IMR-90 (cell line): ENCODE data around the gene ABCA4. TPM values are rescaled to one million over a fixed set of nuclear protein-coding genes. Genes with fewer than 3 reads are reported as not detected.
A peak's percentile ranks its signal among the peaks of the same experiment; 100 is the strongest.

Source experiments
- ATAC-seq: fragments of 200-7000 bp; cut with Tn5 transposase; 2 replicates; pipeline ENCODE4 v1.9.1; 2020; ENCODE audit warnings: low read depth, mild to moderate bottlenecking, moderate library complexity
- BruUV-seq: library from RNA; stranded (reverse); fragments of 400-500 nt; replicated peaks from 2 replicates; lab custom pipeline; 2021; lab: Mats Ljungman, UMichigan
- CTCF ChIA-PET: fragments of 300-600 bp; formaldehyde crosslinking; extraction: SDS; loops from one replicate; lab custom pipeline; 2021; ENCODE audit warnings: antibody characterized with exemption; lab: Yijun Ruan, JAX
- POLR2A ChIA-PET: fragments of 300-600 bp; sonication (Branson Sonifier 250); formaldehyde crosslinking; loops from one replicate; lab custom pipeline; 2022; ENCODE audit warnings: antibody characterized with exemption; ENCODE audit not compliant: unreplicated experiment; lab: Charles Lee
- DNase-seq: peaks from one replicate; pipeline ENCODE4 v3.0.0; 2013
- H2AFZ ChIP-seq: replicated peaks from 2 replicates; pipeline ENCODE3; 2013; ENCODE audit warnings: low read length, mild to moderate bottlenecking; ENCODE audit not compliant: poor library complexity
- H2AK5ac ChIP-seq: 2 replicates; pipeline ENCODE4 v1.6.1; 2013; ENCODE audit warnings: low read depth, low read length, inconsistent platforms
- H2AK9ac ChIP-seq: replicated peaks from 2 replicates; pipeline ENCODE3; 2013; ENCODE audit warnings: mild to moderate bottlenecking, low read depth, low read length, moderate library complexity; ENCODE audit not compliant: poor library complexity
- H2BK120ac ChIP-seq: 2 replicates; pipeline ENCODE4 v1.6.1; 2013; ENCODE audit warnings: low read depth, low read length, inconsistent platforms
- H2BK15ac ChIP-seq: 3 replicates; pipeline ENCODE4 v1.6.1; 2013; ENCODE audit warnings: low read depth, low read length, inconsistent platforms
- H2BK20ac ChIP-seq: 2 replicates; pipeline ENCODE4 v1.6.1; 2013; ENCODE audit warnings: low read depth, mild to moderate bottlenecking, inconsistent platforms, low read length, moderate library complexity
- H2BK5ac ChIP-seq: 2 replicates; pipeline ENCODE4 v1.6.1; 2013; ENCODE audit warnings: mild to moderate bottlenecking, low read depth, low read length, inconsistent platforms; ENCODE audit not compliant: poor library complexity, severe bottlenecking
- H3K14ac ChIP-seq: replicated peaks from 2 replicates; pipeline ENCODE4 v1.6.1; 2013; ENCODE audit warnings: low read depth, low read length, inconsistent platforms
- H3K18ac ChIP-seq: 2 replicates; pipeline ENCODE4 v1.6.1; 2013; ENCODE audit warnings: low read depth, low read length, control low read depth
- H3K23ac ChIP-seq: 2 replicates; pipeline ENCODE4 v1.6.1; 2013; ENCODE audit warnings: low read depth, low read length, inconsistent platforms
- H3K27ac ChIP-seq: 2 replicates; pipeline ENCODE4 v1.5.1; 2013; ENCODE audit warnings: mild to moderate bottlenecking, control low read depth, low read length; ENCODE audit not compliant: insufficient read depth
- H3K27me3 ChIP-seq: 2 replicates; pipeline ENCODE4 v1.6.1; 2013; ENCODE audit warnings: low read length; ENCODE audit not compliant: control insufficient read depth, insufficient read depth
- H3K36me3 ChIP-seq: 2 replicates; pipeline ENCODE4 v1.6.1; 2013; ENCODE audit warnings: low read length, mixed read lengths; ENCODE audit not compliant: control insufficient read depth, insufficient read depth
- H3K4ac ChIP-seq: 2 replicates; pipeline ENCODE4 v1.6.1; 2013; ENCODE audit warnings: low read depth, low read length, inconsistent platforms
- H3K4me1 ChIP-seq: 2 replicates; pipeline ENCODE4 v1.6.1; 2013; ENCODE audit warnings: low read length, mixed read lengths; ENCODE audit not compliant: control insufficient read depth, insufficient read depth
- H3K4me2 ChIP-seq: 2 replicates; pipeline ENCODE4 v1.6.1; 2013; ENCODE audit warnings: low read depth, mild to moderate bottlenecking, control low read depth, low read length, moderate library complexity
- H3K4me3 ChIP-seq: 2 replicates; pipeline ENCODE4 v1.5.1; 2013; ENCODE audit warnings: low read depth, mild to moderate bottlenecking, control low read depth, low read length, moderate library complexity; ENCODE audit not compliant: insufficient read depth
- H3K56ac ChIP-seq: 2 replicates; pipeline ENCODE4 v1.6.1; 2013; ENCODE audit warnings: low read length, inconsistent platforms; ENCODE audit not compliant: insufficient read depth; ENCODE audit errors: extremely low read depth
- H3K79me1 ChIP-seq, 2 experiments: 2 replicates each; pipeline ENCODE4 v1.6.1; 2013; ENCODE audit warnings: low read length in 2 of 2, inconsistent platforms in 1 of 2, low read depth in 1 of 2
- H3K9ac ChIP-seq: 2 replicates; pipeline ENCODE4 v1.6.1; 2013; ENCODE audit warnings: low read depth, low read length, control low read depth
- H3K9me1 ChIP-seq: 2 replicates; pipeline ENCODE4 v1.6.1; 2013; ENCODE audit warnings: low read length, inconsistent platforms; ENCODE audit not compliant: insufficient read depth
- H3K9me3 ChIP-seq: 2 replicates; pipeline ENCODE4 v1.6.1; 2013; ENCODE audit warnings: low read length; ENCODE audit not compliant: control insufficient read depth, insufficient read depth
- H4K20me1 ChIP-seq: 2 replicates; pipeline ENCODE4 v1.6.1; 2013; ENCODE audit warnings: low read length, inconsistent platforms; ENCODE audit not compliant: insufficient read depth
- H4K5ac ChIP-seq: 2 replicates; pipeline ENCODE4 v1.6.1; 2013; ENCODE audit warnings: mild to moderate bottlenecking, low read depth, low read length, control low read depth
- H4K8ac ChIP-seq, 2 experiments: 2 replicates each; pipeline ENCODE4 v1.6.1; 2013; ENCODE audit warnings: low read depth in 2 of 2, low read length in 2 of 2, control low read depth in 1 of 2, inconsistent platforms in 1 of 2
- H4K91ac ChIP-seq: 2 replicates; pipeline ENCODE4 v1.6.1; 2013; ENCODE audit warnings: low read depth, low read length, inconsistent platforms; ENCODE audit not compliant: insufficient read depth
- BHLHE40 ChIP-seq: fragments of 150-350 bp; IDR thresholded peaks from 2 replicates; pipeline ENCODE4 v1.6.1; 2016; ENCODE audit warnings: mild to moderate bottlenecking, low read depth, low read length
- CEBPB ChIP-seq: IDR thresholded peaks from 2 replicates; pipeline ENCODE4 v1.6.1; 2012; ENCODE audit warnings: low read depth, low read length, improper control_type of control experiment
- CHD1 ChIP-seq: IDR thresholded peaks from 2 replicates; pipeline ENCODE4 v1.6.1; 2012; ENCODE audit warnings: low read depth, low read length, improper control_type of control experiment
- FOS ChIP-seq: fragments of 150-350 bp; IDR thresholded peaks from 2 replicates; pipeline ENCODE4 v1.6.1; 2016; ENCODE audit warnings: low read depth, low read length
- MAZ ChIP-seq: IDR thresholded peaks from 2 replicates; pipeline ENCODE4 v1.6.1; 2012; ENCODE audit warnings: low read depth, mild to moderate bottlenecking, low read length, improper control_type of control experiment, moderate library complexity, borderline replicate concordance
- NFE2L2 ChIP-seq: fragments of 150-350 bp; IDR thresholded peaks from 2 replicates; pipeline ENCODE4 v1.6.1; 2016; ENCODE audit warnings: low read depth, mild to moderate bottlenecking, low read length
- POLR2A ChIP-seq: IDR thresholded peaks from 2 replicates; pipeline ENCODE4 v1.6.1; 2012; ENCODE audit warnings: mild to moderate bottlenecking, low read depth, low read length
- RAD21 ChIP-seq: IDR thresholded peaks from 2 replicates; pipeline ENCODE4 v1.6.1; 2012; ENCODE audit warnings: low read length, improper control_type of control experiment
- RCOR1 ChIP-seq: IDR thresholded peaks from 2 replicates; pipeline ENCODE4 v1.6.1; 2012; ENCODE audit warnings: mild to moderate bottlenecking, low read length, improper control_type of control experiment; ENCODE audit not compliant: insufficient replicate concordance
- RFX5 ChIP-seq: IDR thresholded peaks from 2 replicates; pipeline ENCODE4 v1.8.0; 2012; ENCODE audit warnings: low read depth, mild to moderate bottlenecking, low read length, moderate library complexity
- SMC3 ChIP-seq: fragments of 150-350 bp; IDR thresholded peaks from 2 replicates; pipeline ENCODE4 v1.6.1; 2016; ENCODE audit warnings: low read depth, mild to moderate bottlenecking, antibody characterized with exemption, low read length, moderate library complexity
- WGBS, 2 experiments: methylation state at CpG; one replicate each; pipeline versions ENCODE4 v1.1.5 to v1.1.7; 2013; ENCODE audit warnings: missing lambda C conversion rate in 2 of 2; ENCODE audit not compliant: insufficient read length in 1 of 2; ENCODE audit errors: extremely low coverage in 2 of 2; 5-methylcytosine and 5-hydroxymethylcytosine counted together
- dilution Hi-C: fragments of 300-500 bp; cut with HindIII; formaldehyde crosslinking; loops from one replicate; pipeline ENCODE4 v1.14.3; 2018; ENCODE audit warnings: low sequenced_read_pairs; ENCODE audit not compliant: unreplicated experiment
- in situ Hi-C: fragments of 300-500 bp; cut with MboI; formaldehyde crosslinking; loops from 3 replicates; pipeline ENCODE4 v1.14.3; 2019; ENCODE audit warnings: low sequenced_read_pairs, inconsistent platforms, mixed read lengths
- intact Hi-C: fragments of 100-400 bp; cut with micrococcal nuclease; formaldehyde crosslinking; loops from 2 replicates; pipeline ENCODE4 v1.10.0; 2022
- polyA plus RNA-seq, 3 experiments: library from polyadenylated mRNA; depleted of rRNA; stranded (reverse); fragments of >200 nt; gene quantifications; 2 replicates each; pipeline ENCODE4 v1.2.3, GENCODE V29; 2012; ENCODE audit warnings: low replicate concordance in 1 of 3
- total RNA-seq: library from RNA; depleted of rRNA; stranded (reverse); fragments of >200 nt; gene quantifications from 2 replicates; pipeline ENCODE4 v1.2.3, GENCODE V29; 2012
- TF ChIP-seq, protein P1 (sequence below): fragments of 150-350 bp; IDR thresholded peaks from 2 replicates; pipeline ENCODE4 v1.6.1; 2017; ENCODE audit warnings: mild to moderate bottlenecking, antibody characterized with exemption, low read length, low read depth
- TF ChIP-seq, protein P2 (sequence below): conservative IDR thresholded peaks from 2 replicates; pipeline ENCODE4 v1.5.1; 2012; ENCODE audit warnings: mild to moderate bottlenecking, low read depth, low read length, improper control_type of control experiment
- TF ChIP-seq, protein P3 (sequence below): fragments of 150-350 bp; IDR thresholded peaks from 2 replicates; pipeline ENCODE4 v1.6.1; 2016; ENCODE audit warnings: low read depth, mild to moderate bottlenecking, low read length, moderate library complexity, borderline replicate concordance

ABCA4 gene
- total and polyA plus RNA-seq, 2 of the 4 experiments (the other 2 are of a cell fraction) = under 0.01 to 0.36 TPM

DNA sequence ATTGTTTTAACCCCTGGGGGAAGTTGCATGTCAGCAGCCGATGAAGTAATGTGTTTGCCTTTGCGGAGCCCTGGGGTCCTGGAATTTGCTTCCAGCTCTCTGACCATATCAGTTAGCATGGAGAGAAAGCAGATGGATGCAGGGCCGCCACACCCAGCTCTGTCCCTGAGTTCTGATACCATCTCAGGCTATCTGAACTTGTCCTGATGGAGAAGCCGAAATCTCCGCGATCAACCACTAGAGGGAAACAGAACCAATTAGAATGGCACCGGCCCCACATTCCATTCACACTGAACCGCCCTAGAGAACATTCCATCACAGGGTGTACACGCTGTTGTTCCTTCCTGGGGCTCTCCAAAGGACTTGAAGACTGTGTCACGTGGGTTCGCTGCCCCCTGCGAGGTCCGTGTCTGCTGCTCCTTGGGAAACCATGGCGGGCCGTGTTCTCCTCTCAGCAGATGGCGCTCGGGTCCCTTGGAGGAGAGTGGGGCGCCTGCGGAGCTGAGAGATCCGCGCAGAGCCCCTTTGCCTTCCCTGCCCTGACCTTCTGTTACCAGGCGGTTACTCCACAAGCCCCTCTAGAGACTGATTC, 75.4 kb downstream of the ABCA4 start:
- Histone ChIP-seq H3K79me1 (no peaks in the 10 kb centered on the region), H3K9me1 (peaks cover 12% of the 10 kb centered on the region), H4K8ac (peak overlapping the region; percentile 53 to 87; a peak in 3 of 4 replicates), H3K18ac (peak overlapping the region; percentile 15; the same call in 1 of the 2 replicates), H2AK9ac (peak overlapping the region; percentile 86), H3K56ac (no peak overlapping the region), H3K4me2 (no peak overlapping the region), H4K91ac (peak overlapping the region; percentile 74), H2AK5ac (peak overlapping the region; percentile 62), H2BK20ac (peak overlapping the region; percentile 55), H4K5ac (peak overlapping the region; percentile 13; the same call in 1 of the 2 replicates), H2BK15ac (peak overlapping the region; percentile 82; the same call in 1 of the 3 replicates), H2AFZ (peak overlapping the region; percentile 85), H2BK5ac (peak overlapping the region; percentile 0), H3K4me1 (peaks cover 13% of the 10 kb centered on the region; the same call in 1 of the 2 replicates), H3K9me3 (no peaks in the 10 kb centered on the region), H3K23ac (no peak overlapping the region), H3K14ac (peak overlapping the region; percentile 34; the same call in 1 of the 2 replicates), H3K4me3 (no peak overlapping the region), H3K27ac (peak overlapping the region; percentile 19), H3K9ac (no peak overlapping the region), H3K4ac (peak overlapping the region; percentile 79), H3K36me3 (no peaks in the 10 kb centered on the region), H4K20me1 (no peaks in the 10 kb centered on the region), H2BK120ac (peak overlapping the region; percentile 88), H3K27me3 (no peaks in the 10 kb centered on the region)
- ChIA-PET POLR2A (interaction anchor here (0.7 kb wide), 1 partner anchor 202 kb away, joined by 3 read pairs; no protein-coding TSS in a partner anchor), CTCF (interaction anchor here (0.6 to 3.3 kb wide), 20 partner anchors 9 to 519 kb away, joined by 3 to 64 read pairs (median 4); no protein-coding TSS in a partner anchor)
- intact Hi-C loops (loop anchor here (1.0 to 5.0 kb wide), 2 partner anchors 192 to 291 kb away; partner anchors contain the start of gene ARHGAP29), dilution Hi-C loops (no loop called here), in situ Hi-C loops (loop anchor here (25.0 kb wide), 1 partner anchor 417 kb away; no protein-coding TSS in a partner anchor)
- peak; percentile 92 for DNase-seq
- ATAC-seq = peak; percentile 90
- no TSS peak for BruUV-seq
- WGBS, 2 experiments = 3% methylated on average over 11 of the region's 22 CpGs; no CpG with 5 or more reads in 1 of the 2 experiments
- TF ChIP-seq SMC3 (peak; percentile 47), NFE2L2 (no peak), RAD21 (peak; percentile 49; the same call in 1 of the 2 replicates), BHLHE40 (peak; percentile 31; the same call in 1 of the 2 replicates), POLR2A (no peak), CHD1 (no peak), RCOR1 (peak; percentile 26), FOS (no peak), MAZ (no peak), CEBPB (no peak), RFX5 (no peak)
- TF ChIP-seq, protein P1, sequence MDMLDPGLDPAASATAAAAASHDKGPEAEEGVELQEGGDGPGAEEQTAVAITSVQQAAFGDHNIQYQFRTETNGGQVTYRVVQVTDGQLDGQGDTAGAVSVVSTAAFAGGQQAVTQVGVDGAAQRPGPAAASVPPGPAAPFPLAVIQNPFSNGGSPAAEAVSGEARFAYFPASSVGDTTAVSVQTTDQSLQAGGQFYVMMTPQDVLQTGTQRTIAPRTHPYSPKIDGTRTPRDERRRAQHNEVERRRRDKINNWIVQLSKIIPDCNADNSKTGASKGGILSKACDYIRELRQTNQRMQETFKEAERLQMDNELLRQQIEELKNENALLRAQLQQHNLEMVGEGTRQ = peak; percentile 89
- TF ChIP-seq, protein P2, sequence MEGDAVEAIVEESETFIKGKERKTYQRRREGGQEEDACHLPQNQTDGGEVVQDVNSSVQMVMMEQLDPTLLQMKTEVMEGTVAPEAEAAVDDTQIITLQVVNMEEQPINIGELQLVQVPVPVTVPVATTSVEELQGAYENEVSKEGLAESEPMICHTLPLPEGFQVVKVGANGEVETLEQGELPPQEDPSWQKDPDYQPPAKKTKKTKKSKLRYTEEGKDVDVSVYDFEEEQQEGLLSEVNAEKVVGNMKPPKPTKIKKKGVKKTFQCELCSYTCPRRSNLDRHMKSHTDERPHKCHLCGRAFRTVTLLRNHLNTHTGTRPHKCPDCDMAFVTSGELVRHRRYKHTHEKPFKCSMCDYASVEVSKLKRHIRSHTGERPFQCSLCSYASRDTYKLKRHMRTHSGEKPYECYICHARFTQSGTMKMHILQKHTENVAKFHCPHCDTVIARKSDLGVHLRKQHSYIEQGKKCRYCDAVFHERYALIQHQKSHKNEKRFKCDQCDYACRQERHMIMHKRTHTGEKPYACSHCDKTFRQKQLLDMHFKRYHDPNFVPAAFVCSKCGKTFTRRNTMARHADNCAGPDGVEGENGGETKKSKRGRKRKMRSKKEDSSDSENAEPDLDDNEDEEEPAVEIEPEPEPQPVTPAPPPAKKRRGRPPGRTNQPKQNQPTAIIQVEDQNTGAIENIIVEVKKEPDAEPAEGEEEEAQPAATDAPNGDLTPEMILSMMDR = peak; percentile 66
- TF ChIP-seq, protein P3, sequence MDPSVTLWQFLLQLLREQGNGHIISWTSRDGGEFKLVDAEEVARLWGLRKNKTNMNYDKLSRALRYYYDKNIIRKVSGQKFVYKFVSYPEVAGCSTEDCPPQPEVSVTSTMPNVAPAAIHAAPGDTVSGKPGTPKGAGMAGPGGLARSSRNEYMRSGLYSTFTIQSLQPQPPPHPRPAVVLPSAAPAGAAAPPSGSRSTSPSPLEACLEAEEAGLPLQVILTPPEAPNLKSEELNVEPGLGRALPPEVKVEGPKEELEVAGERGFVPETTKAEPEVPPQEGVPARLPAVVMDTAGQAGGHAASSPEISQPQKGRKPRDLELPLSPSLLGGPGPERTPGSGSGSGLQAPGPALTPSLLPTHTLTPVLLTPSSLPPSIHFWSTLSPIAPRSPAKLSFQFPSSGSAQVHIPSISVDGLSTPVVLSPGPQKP = no peak
